SK-N-SH treated with all-trans-retinoic acid at 6 μM for 48 hours (cell line): ENCODE data around the gene CORO2A.

Source experiments
- ATAC-seq: fragments of 200-7000 bp; cut with Tn5 transposase; 3 replicates; pipeline ENCODE4 v1.9.1; 2020; ENCODE audit warnings: mild to moderate bottlenecking, moderate library complexity
- BACH2 ChIP-seq: fragments of 250-450 bp; sonication (Bioruptor Pico); IDR thresholded peaks from 2 replicates; pipeline ENCODE4 v1.9.0; 2021; ENCODE audit warnings: mild to moderate bottlenecking, borderline replicate concordance
- CSDC2 ChIP-seq: fragments of 250-450 bp; sonication (Bioruptor Pico); IDR thresholded peaks from 2 replicates; pipeline ENCODE4 v1.5.0; 2020; ENCODE audit warnings: mild to moderate bottlenecking, moderate library complexity
- ESRRG ChIP-seq: fragments of 250-450 bp; sonication (Bioruptor Pico); IDR thresholded peaks from 2 replicates; pipeline ENCODE4 v1.6.1; 2021; ENCODE audit warnings: mild to moderate bottlenecking
- GLIS3 ChIP-seq: fragments of 250-450 bp; sonication (Bioruptor Pico); IDR thresholded peaks from 2 replicates; pipeline ENCODE4 v1.5.0; 2020; ENCODE audit warnings: mild to moderate bottlenecking, moderate library complexity
- ISL1 ChIP-seq: fragments of 250-450 bp; sonication (Bioruptor Pico); IDR thresholded peaks from 2 replicates; pipeline ENCODE4 v2.1.2; 2022; ENCODE audit warnings: mild to moderate bottlenecking, moderate library complexity
- OSR1 ChIP-seq: fragments of 250-450 bp; sonication (Bioruptor Pico); IDR thresholded peaks from 2 replicates; pipeline ENCODE4 v1.8.0; 2022; ENCODE audit warnings: moderate library complexity, mild to moderate bottlenecking, inconsistent platforms
- PPARA ChIP-seq: fragments of 250-450 bp; sonication (Bioruptor Pico); IDR thresholded peaks from 2 replicates; pipeline ENCODE4 v1.5.0; 2020; ENCODE audit warnings: mild to moderate bottlenecking, borderline replicate concordance
- RARB ChIP-seq: fragments of 250-450 bp; sonication (Bioruptor Pico); IDR thresholded peaks from 2 replicates; pipeline ENCODE4 v1.8.0; 2021; ENCODE audit warnings: mild to moderate bottlenecking, moderate library complexity
- SNAI2 ChIP-seq: fragments of 250-450 bp; sonication (Bioruptor Pico); IDR thresholded peaks from 2 replicates; pipeline ENCODE4 v1.5.0; 2020; ENCODE audit warnings: mild to moderate bottlenecking, moderate library complexity
- TOX ChIP-seq: fragments of 250-450 bp; sonication (Bioruptor Pico); IDR thresholded peaks from 2 replicates; pipeline ENCODE4 v1.8.0; 2021; ENCODE audit warnings: mild to moderate bottlenecking, moderate library complexity, borderline replicate concordance
- TSHZ2 ChIP-seq: fragments of 250-450 bp; sonication (Bioruptor Pico); IDR thresholded peaks from 2 replicates; pipeline ENCODE4 v1.5.0; 2020; ENCODE audit warnings: mild to moderate bottlenecking, moderate library complexity
- ZC3H10 ChIP-seq: fragments of 250-450 bp; sonication (Bioruptor Pico); IDR thresholded peaks from 2 replicates; pipeline ENCODE4 v1.5.1; 2021; ENCODE audit warnings: mild to moderate bottlenecking, moderate library complexity
- ZFP3 ChIP-seq: fragments of 250-450 bp; sonication (Bioruptor Pico); IDR thresholded peaks from 2 replicates; pipeline ENCODE4 v1.5.0; 2020; ENCODE audit warnings: mild to moderate bottlenecking, moderate library complexity
- ZFP30 ChIP-seq: fragments of 450-650 bp; formaldehyde crosslinking; IDR thresholded peaks from 2 replicates; pipeline ENCODE4 v1.5.0; 2022; ENCODE audit warnings: mild to moderate bottlenecking, moderate library complexity
- ZNF565 ChIP-seq: fragments of 450-650 bp; formaldehyde crosslinking; conservative IDR thresholded peaks from 2 replicates; pipeline ENCODE4 v1.5.0; 2020; ENCODE audit warnings: low read depth, mild to moderate bottlenecking, moderate library complexity
- ZNF8 ChIP-seq: fragments of 450-650 bp; formaldehyde crosslinking; IDR thresholded peaks from 2 replicates; pipeline ENCODE4 v1.5.0; 2020; ENCODE audit warnings: mild to moderate bottlenecking, moderate library complexity
- TF ChIP-seq, protein P1 (sequence below): fragments of 250-450 bp; sonication (Bioruptor Pico); IDR thresholded peaks from 2 replicates; pipeline ENCODE4 v1.8.0; 2020; ENCODE audit warnings: mild to moderate bottlenecking, moderate library complexity, borderline replicate concordance
- TF ChIP-seq, protein P2 (sequence below): fragments of 250-450 bp; sonication (Bioruptor Pico); IDR thresholded peaks from 2 replicates; pipeline ENCODE4 v1.5.1; 2021; ENCODE audit warnings: mild to moderate bottlenecking, moderate library complexity
- TF ChIP-seq, protein P3 (sequence below): fragments of 250-450 bp; sonication (Bioruptor Pico); IDR thresholded peaks from 2 replicates; pipeline ENCODE4 v1.5.1; 2020; ENCODE audit warnings: low read depth, mild to moderate bottlenecking, moderate library complexity
- TF ChIP-seq, protein P4 (sequence below): fragments of 250-450 bp; sonication (Bioruptor Pico); IDR thresholded peaks from 2 replicates; pipeline ENCODE4 v1.8.0; 2021; ENCODE audit warnings: low read depth, mild to moderate bottlenecking, moderate library complexity, borderline replicate concordance

The CORO2A gene

DNA sequence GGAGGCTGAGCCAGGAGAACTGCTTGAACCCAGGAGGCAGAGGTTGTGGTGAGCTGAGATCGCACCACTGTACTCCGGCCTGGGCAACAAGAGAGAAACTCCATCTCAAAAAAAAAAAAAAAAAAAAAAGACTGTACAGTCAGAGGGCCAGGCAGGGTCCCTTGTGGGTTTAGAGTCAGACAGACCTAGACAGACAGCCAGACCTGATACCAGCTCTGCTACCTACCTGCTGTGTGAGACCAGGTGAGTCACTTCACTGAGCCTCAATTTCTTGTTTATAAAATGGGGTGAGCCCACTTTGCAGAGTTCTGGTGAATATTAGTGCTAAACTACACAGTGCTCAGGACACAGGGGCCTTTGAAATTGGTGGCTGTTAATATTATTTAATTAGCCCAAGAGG lies 93.1 kb downstream of the CORO2A start (continued):
- TF ChIP-seq, protein P1, sequence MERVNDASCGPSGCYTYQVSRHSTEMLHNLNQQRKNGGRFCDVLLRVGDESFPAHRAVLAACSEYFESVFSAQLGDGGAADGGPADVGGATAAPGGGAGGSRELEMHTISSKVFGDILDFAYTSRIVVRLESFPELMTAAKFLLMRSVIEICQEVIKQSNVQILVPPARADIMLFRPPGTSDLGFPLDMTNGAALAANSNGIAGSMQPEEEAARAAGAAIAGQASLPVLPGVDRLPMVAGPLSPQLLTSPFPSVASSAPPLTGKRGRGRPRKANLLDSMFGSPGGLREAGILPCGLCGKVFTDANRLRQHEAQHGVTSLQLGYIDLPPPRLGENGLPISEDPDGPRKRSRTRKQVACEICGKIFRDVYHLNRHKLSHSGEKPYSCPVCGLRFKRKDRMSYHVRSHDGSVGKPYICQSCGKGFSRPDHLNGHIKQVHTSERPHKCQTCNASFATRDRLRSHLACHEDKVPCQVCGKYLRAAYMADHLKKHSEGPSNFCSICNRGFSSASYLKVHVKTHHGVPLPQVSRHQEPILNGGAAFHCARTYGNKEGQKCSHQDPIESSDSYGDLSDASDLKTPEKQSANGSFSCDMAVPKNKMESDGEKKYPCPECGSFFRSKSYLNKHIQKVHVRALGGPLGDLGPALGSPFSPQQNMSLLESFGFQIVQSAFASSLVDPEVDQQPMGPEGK: no peak

DNA sequence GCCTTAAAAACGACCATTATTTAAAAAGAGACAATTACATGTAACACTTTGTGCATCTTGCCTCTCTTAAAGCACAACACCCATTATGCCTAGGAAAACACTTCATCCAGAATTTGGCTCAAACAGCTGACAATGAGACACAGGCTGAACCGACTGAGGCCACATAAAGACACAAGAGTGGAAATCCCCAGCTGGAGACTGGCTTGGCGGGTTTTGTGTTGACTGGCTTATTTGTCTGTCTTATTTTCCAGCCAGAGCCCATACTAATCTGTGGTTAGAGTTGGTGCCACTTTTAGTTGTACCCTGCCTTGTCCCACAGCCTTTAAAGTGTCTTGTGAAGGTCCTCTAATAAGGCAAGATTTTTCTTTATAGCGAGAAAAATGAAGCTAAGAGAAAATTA lies 94.6 kb downstream of the CORO2A start:
- TF ChIP-seq ZFP30 (no peak), ZC3H10 (CRISPR knock-in tag) (no peak), ESRRG (CRISPR knock-in tag) (no peak), CSDC2 (no peak), GLIS3 (CRISPR knock-in tag) (no peak)
- TF ChIP-seq, protein P1: no peak
- no peak for ATAC-seq

DNA sequence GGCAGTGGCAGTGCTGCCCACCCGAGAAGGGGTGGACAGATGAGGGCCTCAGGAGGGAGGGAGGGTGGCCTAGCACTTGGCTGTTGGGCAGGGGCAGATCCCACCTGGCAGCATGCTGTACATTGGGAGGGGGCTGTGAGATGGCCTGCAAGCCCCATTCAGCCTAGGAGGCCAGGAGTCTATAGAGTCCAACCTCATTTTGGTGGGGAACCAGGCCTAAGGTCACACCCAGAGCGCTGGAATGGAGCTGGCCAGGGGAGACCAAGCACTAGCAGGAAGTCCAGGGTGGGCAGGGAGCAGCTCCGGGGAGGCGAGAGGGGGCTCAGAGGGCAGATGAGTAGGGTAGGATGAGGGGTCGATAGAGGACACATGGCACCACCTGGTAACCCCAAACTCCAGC lies 96.3 kb downstream of the CORO2A start:
- TF ChIP-seq RARB (CRISPR knock-in tag) (no peak), CSDC2 (no peak), PPARA (CRISPR knock-in tag) (no peak), ZNF8 (CRISPR knock-in tag) (no peak), TSHZ2 (CRISPR knock-in tag) (no peak), ESRRG (CRISPR knock-in tag) (no peak), SNAI2 (CRISPR knock-in tag) (no peak), ZFP30 (no peak), ZFP3 (CRISPR knock-in tag) (no peak), GLIS3 (CRISPR knock-in tag) (no peak), BACH2 (CRISPR knock-in tag) (no peak), ISL1 (no peak), ZNF565 (CRISPR knock-in tag) (no peak), OSR1 (CRISPR knock-in tag) (no peak), TOX (CRISPR knock-in tag) (no peak)
- TF ChIP-seq, protein P2, sequence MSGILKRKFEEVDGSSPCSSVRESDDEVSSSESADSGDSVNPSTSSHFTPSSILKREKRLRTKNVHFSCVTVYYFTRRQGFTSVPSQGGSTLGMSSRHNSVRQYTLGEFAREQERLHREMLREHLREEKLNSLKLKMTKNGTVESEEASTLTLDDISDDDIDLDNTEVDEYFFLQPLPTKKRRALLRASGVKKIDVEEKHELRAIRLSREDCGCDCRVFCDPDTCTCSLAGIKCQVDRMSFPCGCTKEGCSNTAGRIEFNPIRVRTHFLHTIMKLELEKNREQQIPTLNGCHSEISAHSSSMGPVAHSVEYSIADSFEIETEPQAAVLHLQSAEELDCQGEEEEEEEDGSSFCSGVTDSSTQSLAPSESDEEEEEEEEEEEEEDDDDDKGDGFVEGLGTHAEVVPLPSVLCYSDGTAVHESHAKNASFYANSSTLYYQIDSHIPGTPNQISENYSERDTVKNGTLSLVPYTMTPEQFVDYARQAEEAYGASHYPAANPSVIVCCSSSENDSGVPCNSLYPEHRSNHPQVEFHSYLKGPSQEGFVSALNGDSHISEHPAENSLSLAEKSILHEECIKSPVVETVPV (CRISPR knock-in tag): no peak
- TF ChIP-seq, protein P3, sequence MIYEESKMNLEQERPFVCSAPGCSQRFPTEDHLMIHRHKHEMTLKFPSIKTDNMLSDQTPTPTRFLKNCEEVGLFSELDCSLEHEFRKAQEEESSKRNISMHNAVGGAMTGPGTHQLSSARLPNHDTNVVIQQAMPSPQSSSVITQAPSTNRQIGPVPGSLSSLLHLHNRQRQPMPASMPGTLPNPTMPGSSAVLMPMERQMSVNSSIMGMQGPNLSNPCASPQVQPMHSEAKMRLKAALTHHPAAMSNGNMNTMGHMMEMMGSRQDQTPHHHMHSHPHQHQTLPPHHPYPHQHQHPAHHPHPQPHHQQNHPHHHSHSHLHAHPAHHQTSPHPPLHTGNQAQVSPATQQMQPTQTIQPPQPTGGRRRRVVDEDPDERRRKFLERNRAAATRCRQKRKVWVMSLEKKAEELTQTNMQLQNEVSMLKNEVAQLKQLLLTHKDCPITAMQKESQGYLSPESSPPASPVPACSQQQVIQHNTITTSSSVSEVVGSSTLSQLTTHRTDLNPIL (CRISPR knock-in tag): no peak
- TF ChIP-seq, protein P1: no peak
- TF ChIP-seq, protein P4, sequence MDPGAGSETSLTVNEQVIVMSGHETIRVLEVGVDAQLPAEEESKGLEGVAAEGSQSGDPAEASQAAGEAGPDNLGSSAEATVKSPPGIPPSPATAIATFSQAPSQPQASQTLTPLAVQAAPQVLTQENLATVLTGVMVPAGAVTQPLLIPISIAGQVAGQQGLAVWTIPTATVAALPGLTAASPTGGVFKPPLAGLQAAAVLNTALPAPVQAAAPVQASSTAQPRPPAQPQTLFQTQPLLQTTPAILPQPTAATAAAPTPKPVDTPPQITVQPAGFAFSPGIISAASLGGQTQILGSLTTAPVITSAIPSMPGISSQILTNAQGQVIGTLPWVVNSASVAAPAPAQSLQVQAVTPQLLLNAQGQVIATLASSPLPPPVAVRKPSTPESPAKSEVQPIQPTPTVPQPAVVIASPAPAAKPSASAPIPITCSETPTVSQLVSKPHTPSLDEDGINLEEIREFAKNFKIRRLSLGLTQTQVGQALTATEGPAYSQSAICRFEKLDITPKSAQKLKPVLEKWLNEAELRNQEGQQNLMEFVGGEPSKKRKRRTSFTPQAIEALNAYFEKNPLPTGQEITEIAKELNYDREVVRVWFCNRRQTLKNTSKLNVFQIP (CRISPR knock-in tag): no peak
- no peak for ATAC-seq
